Nephron (organoid): ENCODE data around the gene INPP5J.
"Not testable (repeated sequence)": the region's sequence is repeated elsewhere in the genome, so short reads cannot be mapped to it uniquely, and the experiment has no call there.

Experiments
- H3K27ac Mint-ChIP-seq, 3 experiments: 2 replicates each; pipeline ENCODE4 v1.8.0; 2020; ENCODE audit warnings: mixed read lengths in 3 of 3, mild to moderate bottlenecking in 2 of 3, moderate library complexity in 1 of 3
- H3K27me3 Mint-ChIP-seq: 2 replicates; pipeline ENCODE4 v1.8.0; 2021; ENCODE audit warnings: low read depth, mild to moderate bottlenecking, moderate library complexity, mixed read lengths
- H3K36me3 Mint-ChIP-seq: 2 replicates; pipeline ENCODE4 v1.8.0; 2020; ENCODE audit warnings: low read depth, mixed read lengths
- H3K4me1 Mint-ChIP-seq: 2 replicates; pipeline ENCODE4 v1.8.0; 2020; ENCODE audit warnings: mixed read lengths
- H3K4me3 Mint-ChIP-seq, 3 experiments: 2 replicates each; pipeline ENCODE4 v1.8.0; 2020; ENCODE audit warnings: mild to moderate bottlenecking in 3 of 3, mixed read lengths in 3 of 3, moderate library complexity in 2 of 3
- H3K9me3 Mint-ChIP-seq: 2 replicates; pipeline ENCODE4 v1.8.0; 2020; ENCODE audit warnings: mixed read lengths
- CTCF ChIP-seq, 3 experiments: fragments of 200-600 bp; sonication (generic); IDR thresholded peaks; one replicate each; pipeline ENCODE4 v1.5.0; 2021; ENCODE audit warnings: antibody characterized with exemption in 3 of 3; ENCODE audit not compliant: unreplicated experiment in 3 of 3

Gene INPP5J

GRCh38 chr22:31122532-31123291 lies at the start of gene INPP5J:
Gene INPP5J, plus strand, starts transcription at chr22:31122966. Its CDS starts 49 bp downstream, at chr22:31123015.
- Mint-ChIP-seq H3K36me3 (no peaks in the 10 kb centered on the region), H3K4me1 (peaks cover 22% of the 10 kb centered on the region), H3K27ac (peak within 1 kb of the TSS in 1 of 3 experiments; percentile 66), H3K27me3 (peaks cover 11% of the 10 kb centered on the region), H3K9me3 (no peaks in the 10 kb centered on the region), H3K4me3 (peak within 1 kb of the TSS; percentile 65 to 79 (median 78))
- TF ChIP-seq CTCF (IDR thresholded peaks at IDR 0.05; ENCODE audit: unreplicated experiment in 3 of 3), result no peak

GRCh38 chr22:31073125-31073524 lies 49.6 kb upstream of the INPP5J start:
- not testable (repeated sequence) for H3K36me3 Mint-ChIP-seq, H3K9me3 Mint-ChIP-seq, H3K27me3 Mint-ChIP-seq, H3K4me3 Mint-ChIP-seq
- peaks cover 12% of the 10 kb centered on the region for H3K4me1 Mint-ChIP-seq
- H3K27ac Mint-ChIP-seq, result peak overlapping the region in 2 of 3 experiments; percentile 23 to 24

GRCh38 chr22:31073545-31074145 lies 49.1 kb upstream of the INPP5J start:
- H3K36me3 Mint-ChIP-seq, H3K27me3 Mint-ChIP-seq, H3K4me3 Mint-ChIP-seq, H3K9me3 Mint-ChIP-seq: not testable (repeated sequence)
- H3K4me1 Mint-ChIP-seq, result peaks cover 12% of the 10 kb centered on the region
- H3K27ac Mint-ChIP-seq, result peak overlapping the region in 2 of 3 experiments; percentile 23 to 24

GRCh38 chr22:31075961-31076360 lies 46.8 kb upstream of the INPP5J start:
- Mint-ChIP-seq H3K4me1 (peaks cover 18% of the 10 kb centered on the region), H3K27ac (peak overlapping the region in 2 of 3 experiments; percentile 79 to 85), H3K4me3 (no peak overlapping the region), H3K36me3 (no peaks in the 10 kb centered on the region), H3K27me3 (no peaks in the 10 kb centered on the region), H3K9me3 (no peaks in the 10 kb centered on the region)
- no peak for TF ChIP-seq CTCF (IDR thresholded peaks at IDR 0.05; ENCODE audit: unreplicated experiment in 3 of 3)

GRCh38 chr22:31077681-31078080 lies 45.1 kb upstream of the INPP5J start:
- peaks cover 30% of the 10 kb centered on the region for H3K4me1 Mint-ChIP-seq

GRCh38 chr22:31078389-31078788 lies 44.4 kb upstream of the INPP5J start:
- peaks cover 32% of the 10 kb centered on the region for H3K4me1 Mint-ChIP-seq
- peak overlapping the region in 2 of 3 experiments; percentile 42 to 46 for H3K4me3 Mint-ChIP-seq
- H3K36me3 Mint-ChIP-seq, H3K9me3 Mint-ChIP-seq, H3K27me3 Mint-ChIP-seq: not testable (repeated sequence)
- peak overlapping the region in 2 of 3 experiments; percentile 29 to 70 for H3K27ac Mint-ChIP-seq

More at GRCh38 chr22:31077681-31078080, 45.1 kb upstream of the INPP5J start:
- TF ChIP-seq CTCF (IDR thresholded peaks at IDR 0.05; ENCODE audit: unreplicated experiment in 3 of 3), result no peak
- Mint-ChIP-seq H3K9me3 (no peaks in the 10 kb centered on the region), H3K4me3 (no peak overlapping the region), H3K27me3 (no peaks in the 10 kb centered on the region), H3K27ac (peak overlapping the region in 2 of 3 experiments; percentile 55 to 70), H3K36me3 (no peaks in the 10 kb centered on the region)

- TF ChIP-seq CTCF (IDR thresholded peaks at IDR 0.05; ENCODE audit: unreplicated experiment in 3 of 3), result no peak
- H3K36me3 Mint-ChIP-seq, result no peaks in the 10 kb centered on the region
- peak overlapping the region; percentile 27 to 70 (median 61) for H3K27ac Mint-ChIP-seq
- no peaks in the 10 kb centered on the region for H3K27me3 Mint-ChIP-seq
- peaks cover 40% of the 10 kb centered on the region for H3K4me1 Mint-ChIP-seq
- H3K9me3 Mint-ChIP-seq, result no peaks in the 10 kb centered on the region
- peak overlapping the region; percentile 58 to 93 (median 68) for H3K4me3 Mint-ChIP-seq
Observed at GRCh38 chr22:31079095-31079642, 43.6 kb upstream of the INPP5J start.
